Fibroblast of the aortic adventitia (primary cell): ENCODE measurements around the gene ZNF232. TPM values are rescaled to one million over a fixed set of nuclear protein-coding genes. Genes with fewer than 3 reads are reported as not detected.

Experiments
- DNase-seq: peaks from one replicate; pipeline ENCODE4 v3.0.0-alpha.2; 2010; ENCODE audit warnings: low read depth
- H3K4me3 ChIP-seq: 2 replicates; pipeline ENCODE4 v1.5.1; 2011; ENCODE audit warnings: low read depth, mild to moderate bottlenecking, control low read depth, low read length, moderate library complexity
- total RNA-seq: library from RNA; depleted of rRNA; stranded (reverse); fragments of >200 nt; gene quantifications from 2 replicates; pipeline ENCODE4 v1.2.3, GENCODE V29; 2012; ENCODE audit warnings: low replicate concordance
- TF ChIP-seq, protein P1 (sequence below): IDR thresholded peaks from 2 replicates; pipeline ENCODE4 v1.5.1; 2011; ENCODE audit warnings: mild to moderate bottlenecking, low read length, control low read depth, inconsistent platforms; ENCODE audit not compliant: insufficient read depth

ZNF232 gene
- total RNA-seq, 1 donor, result 4.5 TPM

GRCh38 chr17:5099271-5099670 lies 12.4 kb downstream of the ZNF232 start:
- TF ChIP-seq, protein P1, sequence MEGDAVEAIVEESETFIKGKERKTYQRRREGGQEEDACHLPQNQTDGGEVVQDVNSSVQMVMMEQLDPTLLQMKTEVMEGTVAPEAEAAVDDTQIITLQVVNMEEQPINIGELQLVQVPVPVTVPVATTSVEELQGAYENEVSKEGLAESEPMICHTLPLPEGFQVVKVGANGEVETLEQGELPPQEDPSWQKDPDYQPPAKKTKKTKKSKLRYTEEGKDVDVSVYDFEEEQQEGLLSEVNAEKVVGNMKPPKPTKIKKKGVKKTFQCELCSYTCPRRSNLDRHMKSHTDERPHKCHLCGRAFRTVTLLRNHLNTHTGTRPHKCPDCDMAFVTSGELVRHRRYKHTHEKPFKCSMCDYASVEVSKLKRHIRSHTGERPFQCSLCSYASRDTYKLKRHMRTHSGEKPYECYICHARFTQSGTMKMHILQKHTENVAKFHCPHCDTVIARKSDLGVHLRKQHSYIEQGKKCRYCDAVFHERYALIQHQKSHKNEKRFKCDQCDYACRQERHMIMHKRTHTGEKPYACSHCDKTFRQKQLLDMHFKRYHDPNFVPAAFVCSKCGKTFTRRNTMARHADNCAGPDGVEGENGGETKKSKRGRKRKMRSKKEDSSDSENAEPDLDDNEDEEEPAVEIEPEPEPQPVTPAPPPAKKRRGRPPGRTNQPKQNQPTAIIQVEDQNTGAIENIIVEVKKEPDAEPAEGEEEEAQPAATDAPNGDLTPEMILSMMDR, result no peak
- no peak for DNase-seq
- H3K4me3 ChIP-seq, result no peak overlapping the region

GRCh38 chr17:5097101-5097834 lies 14.4 kb downstream of the ZNF232 start:
- H3K4me3 ChIP-seq, result no peak overlapping the region
- no peak for DNase-seq
- TF ChIP-seq, protein P1, result no peak

- no peak for DNase-seq
- H3K4me3 ChIP-seq, result no peak overlapping the region
- TF ChIP-seq, protein P1, result no peak
Observed at GRCh38 chr17:5096731-5097100, 15.0 kb downstream of the ZNF232 start.

DNA sequence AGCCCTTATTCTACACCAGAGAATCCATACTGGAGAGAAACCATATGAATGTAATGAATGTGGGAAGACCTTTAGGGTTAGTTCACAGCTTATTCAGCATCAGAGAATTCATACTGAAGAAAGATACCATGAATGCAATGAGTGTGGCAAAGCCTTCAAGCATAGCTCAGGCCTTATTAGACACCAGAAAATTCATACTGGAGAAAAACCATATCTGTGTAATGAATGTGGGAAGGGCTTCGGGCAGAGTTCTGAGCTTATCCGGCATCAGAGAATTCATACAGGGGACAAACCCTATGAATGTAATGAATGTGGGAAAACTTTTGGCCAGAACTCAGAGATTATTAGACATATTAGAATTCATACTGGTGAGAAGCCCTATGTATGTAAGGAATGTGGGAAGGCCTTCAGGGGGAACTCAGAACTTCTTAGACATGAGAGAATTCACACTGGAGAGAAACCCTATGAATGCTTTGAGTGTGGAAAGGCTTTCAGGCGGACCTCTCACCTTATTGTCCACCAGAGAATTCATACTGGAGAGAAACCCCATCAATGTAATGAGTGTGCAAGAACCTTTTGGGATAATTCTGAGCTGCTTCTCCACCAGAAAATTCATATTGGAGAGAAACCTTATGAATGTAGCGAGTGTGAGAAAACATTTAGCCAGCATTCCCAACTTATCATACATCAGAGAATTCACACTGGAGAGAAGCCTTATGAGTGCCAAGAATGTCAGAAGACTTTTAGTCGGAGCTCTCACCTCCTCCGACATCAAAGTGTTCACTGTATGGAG lies 19.3 kb downstream of the ZNF232 start:
- no peak for DNase-seq
- TF ChIP-seq, protein P1, result no peak
- H3K4me3 ChIP-seq, result no peak overlapping the region

- DNase-seq, result no peak
- TF ChIP-seq, protein P1, result no peak
- H3K4me3 ChIP-seq, result no peak overlapping the region
Observed at GRCh38 chr17:5080591-5080990, 31.1 kb downstream of the ZNF232 start.

DNA sequence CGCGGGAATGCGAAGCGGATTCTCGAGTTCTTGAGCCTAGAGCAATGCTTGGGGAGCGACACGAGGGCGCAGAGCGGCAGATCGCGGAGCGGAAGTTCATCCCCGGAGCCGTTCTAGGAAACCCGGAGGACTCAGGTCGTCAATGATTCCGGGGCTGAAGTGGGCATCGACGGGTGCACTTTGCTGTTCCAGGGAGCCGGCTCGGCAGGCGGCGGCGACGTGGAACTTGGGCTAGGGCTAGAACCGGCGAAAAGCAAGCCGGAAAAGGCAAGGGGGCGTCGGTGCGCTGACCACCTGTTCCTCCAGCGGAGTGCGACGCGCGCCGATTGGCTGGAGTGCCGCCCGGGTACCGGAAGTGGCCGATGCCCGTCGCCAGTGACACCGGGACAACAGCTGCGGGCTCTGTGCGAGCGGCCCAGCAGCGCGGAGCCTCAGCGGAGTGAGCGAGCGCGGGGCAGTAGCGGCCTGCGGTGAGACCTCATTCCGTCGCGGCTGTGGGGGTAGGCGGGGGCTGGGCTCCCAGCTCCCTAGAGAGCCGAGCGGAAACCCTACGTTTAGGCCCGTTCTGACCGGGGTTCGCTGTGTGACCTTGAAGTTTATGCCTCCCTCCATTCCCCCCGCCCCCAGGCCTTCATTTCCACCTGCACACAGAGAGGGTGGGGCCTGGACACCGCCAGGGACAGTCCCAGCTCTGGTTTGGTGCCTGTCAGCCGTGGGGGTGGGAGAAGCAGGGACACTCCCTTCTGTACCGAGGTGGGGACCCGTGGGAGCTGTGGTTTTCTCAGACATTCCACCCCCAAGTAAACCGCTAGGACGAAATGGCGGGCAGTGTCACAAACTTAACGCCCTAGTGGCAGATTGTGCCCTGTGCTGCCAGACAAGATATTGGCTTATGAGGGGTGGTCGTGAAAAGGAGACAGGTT lies 33.3 kb downstream of the ZNF232 start, which contains the start of gene ZFP3:
Gene ZFP3 (plus strand): TSS at position 362 of the 923 bp plus-strand sequence. CDS start 13,038 bp downstream, outside the sequence.
- DNase-seq, result peak; percentile 83
- TF ChIP-seq, protein P1, result no peak
- H3K4me3 ChIP-seq, result peak within 1 kb of the TSS; percentile 77
